Activated CD4-positive, alpha-beta T cell treated with anti-CD3 and anti-CD28 coated beads, Interleukin-2, amount 50 U/mL, for 48 hours (primary cell): Measurements from ENCODE around the gene TDP1.

Experiments
- DNase-seq, 2 experiments: peaks; one replicate each; pipeline ENCODE4 v3.0.0-alpha.2; 2020

The TDP1 gene

DNA sequence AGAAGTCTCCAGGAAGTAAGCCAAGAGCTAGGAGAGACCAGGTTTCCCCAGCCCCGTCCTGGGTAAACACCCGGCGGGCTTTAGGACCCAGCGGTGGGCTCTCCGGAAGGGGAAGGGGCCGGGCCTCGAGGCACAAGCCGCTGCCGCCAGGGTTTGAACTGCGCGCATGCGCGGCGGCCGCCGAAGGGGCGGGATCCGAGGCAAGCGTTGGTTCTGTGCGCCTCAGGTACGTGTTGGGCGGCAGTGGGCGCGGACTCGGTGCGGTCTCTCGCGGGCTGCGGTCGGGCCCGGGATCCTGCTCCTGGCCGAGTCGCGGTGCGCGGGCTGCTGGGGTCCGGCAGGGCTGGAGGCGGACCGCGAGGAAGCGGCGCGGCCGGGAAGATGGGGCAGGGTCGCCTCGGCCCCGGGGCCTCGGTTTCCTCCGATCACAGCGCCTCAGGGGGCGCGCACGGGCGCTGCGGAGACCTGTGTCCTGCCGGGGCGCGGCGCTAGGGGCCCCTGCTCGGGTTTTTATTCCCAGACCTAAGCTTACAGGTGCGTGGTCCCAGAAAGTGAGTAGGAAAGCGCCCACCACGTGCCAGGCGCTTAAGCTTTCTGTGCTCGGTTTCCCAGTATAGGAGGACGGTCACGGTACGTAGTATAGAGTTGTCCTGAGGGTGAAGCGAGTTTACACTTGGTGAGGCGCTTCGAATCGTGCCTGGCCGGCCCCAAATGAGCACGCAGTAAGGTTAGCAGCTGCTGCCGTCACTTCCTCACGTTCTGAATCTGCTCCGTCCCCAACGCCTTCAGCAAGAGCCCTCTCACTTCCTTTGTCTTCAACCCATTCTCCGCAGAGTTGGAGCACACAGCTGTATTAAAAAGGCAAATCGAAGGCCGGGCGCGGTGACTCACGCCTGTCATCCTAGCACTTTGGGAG lies at the start of gene TDP1:
TSS of gene TDP1 (plus strand) at position 183 of the 916 bp plus-strand sequence. CDS start 7,188 bp downstream, outside the sequence.
- peak; percentile 95 to 96 for DNase-seq

- DNase-seq: no peak
Measured at GRCh38 chr14:89906000-89906399, 49.7 kb upstream of the TDP1 start.

GRCh38 chr14:89907655-89908054 lies 48.1 kb upstream of the TDP1 start:
- DNase-seq: no peak

GRCh38 chr14:89908712-89909450 lies 46.8 kb upstream of the TDP1 start:
- DNase-seq: no peak

GRCh38 chr14:89909586-89909985 lies 46.1 kb upstream of the TDP1 start:
- no peak for DNase-seq

DNA sequence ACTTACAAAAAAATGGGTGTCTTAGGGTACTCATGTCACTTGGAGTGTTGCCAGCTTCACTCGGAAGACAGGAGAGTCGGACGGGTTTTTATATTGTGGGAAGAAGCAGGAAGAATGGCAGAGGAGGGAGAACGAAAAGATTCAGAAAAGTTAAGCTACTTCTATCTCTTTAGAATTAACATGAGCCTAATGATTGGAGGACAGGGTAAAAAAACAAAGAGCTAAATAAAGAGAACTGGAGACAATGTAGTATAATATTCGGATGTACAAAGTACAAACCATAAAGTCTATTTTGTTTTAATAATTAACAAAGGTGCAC lies 45.1 kb upstream of the TDP1 start:
- DNase-seq: no peak

GRCh38 chr14:89911010-89911919 lies 44.5 kb upstream of the TDP1 start:
- no peak for DNase-seq

DNA sequence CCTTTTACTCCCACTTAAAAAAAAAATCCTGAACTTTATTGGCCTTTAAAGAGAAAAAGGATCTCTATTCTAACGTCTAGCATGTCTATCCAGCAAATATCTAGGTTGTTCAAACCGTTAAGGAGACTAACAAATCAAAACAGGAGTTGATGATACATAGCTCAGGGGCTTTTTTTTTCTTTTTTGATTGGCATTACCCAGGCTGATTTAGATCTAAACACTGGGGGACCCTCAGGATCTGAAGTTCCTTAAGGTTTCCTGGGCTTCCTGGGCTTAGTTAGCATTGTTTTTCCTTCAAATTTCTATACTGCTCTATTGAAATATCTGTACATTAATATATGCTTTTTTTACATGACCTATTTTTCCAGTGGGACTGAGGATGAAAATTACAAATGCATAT lies 43.5 kb upstream of the TDP1 start:
- no peak for DNase-seq

GRCh38 chr14:89912667-89913211 lies 43.0 kb upstream of the TDP1 start:
- DNase-seq: no peak

- DNase-seq: peak; percentile 64 to 70
Measured at GRCh38 chr14:89915114-89915878, 40.4 kb upstream of the TDP1 start.

DNA sequence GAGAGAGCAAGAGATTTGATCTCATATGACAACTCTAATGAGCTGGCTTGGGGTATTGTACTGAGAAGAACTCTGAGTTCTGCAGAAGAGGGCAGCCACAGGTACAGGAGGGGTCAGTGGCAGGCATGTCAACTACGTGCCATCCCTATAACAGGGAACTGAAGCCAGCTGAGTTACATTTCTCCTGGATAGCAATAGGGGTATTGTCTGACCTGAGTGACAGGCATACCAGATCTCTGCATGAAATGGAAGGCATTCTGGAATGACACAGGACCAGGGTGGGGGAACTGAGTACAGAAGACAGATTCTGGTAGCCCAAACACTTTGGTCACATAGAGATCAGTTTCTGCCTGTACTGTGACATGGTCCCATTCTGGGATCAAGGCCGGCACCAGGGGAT lies 37.0 kb upstream of the TDP1 start:
- DNase-seq: no peak

GRCh38 chr14:89920056-89920455 lies 35.7 kb upstream of the TDP1 start:
- no peak for DNase-seq

DNA sequence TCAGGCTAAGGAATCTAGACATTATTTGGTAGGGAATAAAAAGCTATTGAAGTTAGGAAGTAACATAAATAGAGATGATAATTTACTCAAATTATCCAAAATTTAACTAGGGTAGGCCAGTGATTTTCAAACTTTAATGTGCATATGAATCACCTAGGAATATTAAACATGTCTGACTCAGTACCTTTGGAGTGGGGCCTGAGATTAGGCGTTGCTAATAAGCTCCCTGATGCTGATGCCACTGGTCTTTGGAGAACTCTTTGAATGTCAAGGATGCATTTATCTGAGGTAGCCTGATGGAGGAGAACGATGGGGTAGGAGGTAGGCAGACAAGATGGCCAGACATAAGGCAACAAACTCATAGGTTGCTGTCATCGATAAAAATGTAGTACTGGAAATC lies 34.4 kb upstream of the TDP1 start:
- DNase-seq: no peak

GRCh38 chr14:89922031-89922907 lies 33.5 kb upstream of the TDP1 start:
- DNase-seq: no peak

- no peak for DNase-seq
Measured at GRCh38 chr14:89924268-89924667, 31.5 kb upstream of the TDP1 start.

DNA sequence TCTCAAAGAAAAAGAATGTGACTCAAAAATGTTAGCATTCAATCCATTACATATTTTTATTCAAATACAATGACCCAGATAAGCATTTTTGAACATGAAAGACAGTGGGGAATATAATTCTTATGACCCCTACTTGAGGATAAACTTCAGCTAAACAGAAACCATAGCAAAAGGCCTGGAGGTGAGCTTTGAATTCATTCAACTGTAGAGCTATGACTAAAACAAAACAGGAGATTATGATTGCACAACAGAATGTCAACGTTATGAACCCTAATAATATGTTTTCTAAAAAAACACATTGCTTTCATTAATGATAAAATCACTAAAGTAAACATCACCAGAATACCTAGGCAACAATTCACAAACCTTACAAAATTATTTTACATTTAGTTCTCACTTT lies 29.0 kb upstream of the TDP1 start:
- DNase-seq: no peak

GRCh38 chr14:89927186-89927865 lies 28.4 kb upstream of the TDP1 start:
- no peak for DNase-seq

DNA sequence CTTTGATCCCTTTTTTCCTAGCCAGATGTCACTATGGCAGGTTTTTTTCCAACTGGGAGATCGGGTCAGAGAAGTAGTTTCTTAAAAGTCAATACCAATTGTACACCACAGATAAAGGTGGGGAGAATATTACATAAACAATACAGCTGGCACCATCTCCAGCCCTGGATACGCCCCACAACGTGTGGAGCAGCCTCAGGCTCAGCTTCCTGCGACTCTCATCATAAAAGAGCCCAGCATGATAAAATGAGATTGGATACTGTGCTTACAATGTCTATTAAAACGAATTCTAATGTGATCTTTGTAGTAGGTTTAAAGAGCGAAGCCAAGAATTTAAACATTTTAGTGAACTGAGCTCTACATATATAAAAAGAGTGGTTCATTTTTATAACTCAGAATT lies 22.7 kb upstream of the TDP1 start:
- no peak for DNase-seq

DNA sequence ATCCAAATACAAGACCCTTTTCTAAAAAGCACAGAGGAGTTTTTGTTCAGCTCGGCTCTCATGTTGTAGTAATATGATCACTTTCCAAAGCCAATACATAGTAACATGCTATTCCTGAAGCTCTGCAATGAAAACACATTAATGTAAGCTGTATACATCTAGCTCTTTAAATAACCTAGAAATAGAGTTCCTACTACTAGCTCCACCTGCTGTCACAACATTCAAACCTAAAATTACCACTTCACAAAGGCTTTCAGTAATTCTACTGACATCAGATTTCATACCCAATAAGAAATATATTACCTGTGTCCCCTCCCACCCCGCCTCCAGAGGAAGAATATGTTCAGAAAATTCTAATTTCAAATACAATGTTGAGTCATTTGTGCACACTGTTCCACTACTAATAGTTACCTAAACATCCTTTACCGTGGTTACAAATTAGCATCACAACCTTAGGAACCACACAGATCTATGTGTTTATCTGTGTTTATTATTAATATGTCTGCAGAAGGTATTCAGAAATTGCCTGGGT lies 19.0 kb upstream of the TDP1 start:
- DNase-seq: no peak

- peak in 1 of 2 experiments; percentile 17 for DNase-seq
Measured at GRCh38 chr14:89941830-89942377, 13.8 kb upstream of the TDP1 start.
